Lung (tissue), 12 donors: ENCODE measurements around the gene DCAF8L2. TPM values are rescaled to one million over a fixed set of nuclear protein-coding genes. Genes with fewer than 3 reads are reported as not detected.

Source experiments
- ATAC-seq: fragments of 200-7000 bp; cut with Tn5 transposase; one replicate; pipeline ENCODE4 v1.9.1; 2020; ENCODE audit warnings: moderate number of reproducible peaks; ENCODE audit not compliant: insufficient read depth, low FRiP score
- DNase-seq, 3 donors: peaks; one replicate each; pipeline ENCODE4 v3.0.0-alpha.2; 2013 to 2017
- H3K27ac ChIP-seq, 2 donors: one replicate each; pipeline ENCODE4 v1.5.1; 2013; ENCODE audit warnings: mild to moderate bottlenecking in 2 of 2, moderate library complexity in 2 of 2, control low read depth in 1 of 2, inconsistent platforms in 1 of 2, low read depth in 1 of 2, low read length in 1 of 2
- H3K27me3 ChIP-seq, 3 donors: one replicate each; pipeline ENCODE4 v1.5.1; 2013; ENCODE audit warnings: low read length in 2 of 3; ENCODE audit not compliant: control insufficient read depth in 3 of 3, insufficient read depth in 3 of 3
- H3K36me3 ChIP-seq, 4 donors: one replicate each; pipeline ENCODE4 v1.5.1; 2013; ENCODE audit warnings: low read length in 4 of 4, mild to moderate bottlenecking in 1 of 4, moderate library complexity in 1 of 4; ENCODE audit not compliant: control insufficient read depth in 4 of 4, insufficient read depth in 4 of 4
- H3K4me1 ChIP-seq, 5 donors: one replicate each; pipeline ENCODE4 v1.5.1; 2013; ENCODE audit warnings: low read length in 5 of 5, mild to moderate bottlenecking in 2 of 5, moderate library complexity in 1 of 5; ENCODE audit not compliant: control insufficient read depth in 5 of 5, insufficient read depth in 5 of 5
- H3K4me3 ChIP-seq: one replicate; pipeline ENCODE4 v1.5.1; 2013; ENCODE audit warnings: mild to moderate bottlenecking, control low read depth, moderate library complexity
- H3K9ac ChIP-seq, 2 donors: one replicate each; pipeline ENCODE4 v1.5.1; 2013; ENCODE audit warnings: low read length in 2 of 2, control low read depth in 1 of 2; ENCODE audit not compliant: insufficient read depth in 1 of 2
- H3K9me3 ChIP-seq, 4 donors: one replicate each; pipeline ENCODE4 v1.5.1; 2013; ENCODE audit warnings: low read length in 3 of 4, mild to moderate bottlenecking in 1 of 4, moderate library complexity in 1 of 4; ENCODE audit not compliant: control insufficient read depth in 4 of 4, insufficient read depth in 3 of 4
- CTCF ChIP-seq: IDR thresholded peaks from 2 replicates; pipeline ENCODE4 v1.5.1; 2012; ENCODE audit warnings: mild to moderate bottlenecking; ENCODE audit errors: control extremely low read depth, extremely low read depth
- WGBS, 2 donors: extraction: QIAGEN DNeasy Blood & Tissue Kit; methylation state at CpG; one replicate each; pipeline ENCODE4 v1.1.7; 2013; 5-methylcytosine and 5-hydroxymethylcytosine counted together
- polyA plus RNA-seq, 2 donors: library from polyadenylated mRNA; stranded (reverse); fragments of 200-250 nt; gene quantifications; one replicate each; pipeline ENCODE4 v1.2.1, GENCODE V29; 2013
- total RNA-seq, 2 donors: library from RNA; depleted of rRNA in 1 of 2; stranded (reverse); fragments of >200 nt in 1 of 2; gene quantifications; one replicate each; pipeline ENCODE4 v1.2.1, GENCODE V29; 2014 to 2021
- donor health status: control.
- donor health status: control.
- donor health status: Bipolar disorder and iron deficiency.
- donor health status: healthy.
- donor health status: DM: yes; HTN: yes; CAD: no.

DCAF8L2 gene
- total and polyA plus RNA-seq, 4 donors, result not detected

GRCh38 chrX:27619975-27620374 is 29.8 kb downstream of the DCAF8L2 start:
- no peak for ATAC-seq
- DNase-seq, result peak in 2 of 3 donors; percentile 2 to 16
- H3K27ac ChIP-seq, result no peak overlapping the region
- no peaks in the 10 kb centered on the region for H3K36me3 ChIP-seq
- H3K27me3 ChIP-seq, result peaks cover 0 to 2% (median 0%) of the 10 kb centered on the region in 3 donors
- H3K4me1 ChIP-seq, result no peaks in the 10 kb centered on the region
- H3K4me3 ChIP-seq, result no peak overlapping the region
- H3K9me3 ChIP-seq, result no peaks in the 10 kb centered on the region
- WGBS, 2 donors, result 19 to 47% methylated on average over 2 of the region's 2 CpGs
- TF ChIP-seq CTCF, result no peak
- H3K9ac ChIP-seq, result no peak overlapping the region

DNA sequence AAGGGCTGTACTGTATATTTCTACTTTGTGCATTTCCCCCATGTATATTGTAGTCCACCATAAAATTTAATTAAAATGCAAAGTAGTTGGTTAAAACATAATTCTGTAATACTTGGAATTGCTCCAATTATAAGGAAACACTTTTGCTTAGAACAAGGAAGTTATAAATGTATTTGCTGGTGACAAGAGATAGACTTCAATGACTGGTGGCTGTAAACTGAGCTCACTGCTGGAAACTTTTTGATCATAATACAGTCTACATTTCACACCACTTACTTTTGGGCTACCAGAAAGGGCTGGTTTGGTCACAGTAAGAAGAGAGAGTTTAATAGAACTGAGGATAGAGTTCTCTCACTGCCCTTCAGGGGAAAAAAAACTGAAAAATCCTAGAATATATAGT is 32.7 kb downstream of the DCAF8L2 start:
- Histone ChIP-seq H3K36me3 (no peaks in the 10 kb centered on the region), H3K4me1 (no peaks in the 10 kb centered on the region), H3K9ac (no peak overlapping the region), H3K27me3 (no peaks in the 10 kb centered on the region), H3K27ac (no peak overlapping the region), H3K4me3 (no peak overlapping the region), H3K9me3 (no peaks in the 10 kb centered on the region)
- no peak for TF ChIP-seq CTCF
- ATAC-seq (no peak), DNase-seq (peak in 1 of 3 donors; percentile 1)

- Histone ChIP-seq H3K36me3 (no peaks in the 10 kb centered on the region), H3K27ac (no peak overlapping the region), H3K4me1 (no peaks in the 10 kb centered on the region), H3K27me3 (no peaks in the 10 kb centered on the region), H3K9ac (no peak overlapping the region), H3K9me3 (no peaks in the 10 kb centered on the region), H3K4me3 (no peak overlapping the region)
- DNase-seq (no peak), ATAC-seq (no peak)
- no peak for TF ChIP-seq CTCF
- WGBS, 2 donors, result 76 to 89% methylated on average over 3 of the region's 3 CpGs
These were observed 35.9 kb downstream of the DCAF8L2 start for GRCh38 chrX:27626066-27626465.

DNA sequence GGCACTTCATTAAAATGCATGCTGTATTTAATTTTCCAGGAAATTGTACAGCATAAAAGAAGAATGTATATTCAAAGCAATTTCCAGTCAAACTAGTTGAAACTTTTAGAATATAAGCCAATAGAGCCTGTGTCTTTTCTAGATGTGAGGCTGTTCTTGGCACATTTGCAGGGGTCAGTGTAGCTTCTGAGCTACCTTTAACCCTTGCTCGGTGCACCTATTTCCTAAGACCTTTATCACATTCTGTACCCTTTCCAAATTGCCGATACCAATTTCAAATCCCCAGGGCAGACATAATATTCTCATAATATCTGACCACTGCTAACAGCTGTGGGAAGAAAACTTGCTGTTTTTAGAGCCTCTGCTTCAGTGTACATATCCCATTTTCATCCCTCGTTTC is 43.2 kb downstream of the DCAF8L2 start:
- H3K4me3 ChIP-seq, result no peak overlapping the region
- H3K4me1 ChIP-seq, result no peaks in the 10 kb centered on the region
- H3K27ac ChIP-seq, result no peak overlapping the region
- peaks cover 0 to 5% (median 0%) of the 10 kb centered on the region in 3 donors for H3K27me3 ChIP-seq
- no peak for TF ChIP-seq CTCF
- DNase-seq (no peak), ATAC-seq (no peak)
- no peaks in the 10 kb centered on the region for H3K36me3 ChIP-seq
- H3K9me3 ChIP-seq, result no peaks in the 10 kb centered on the region
- H3K9ac ChIP-seq, result no peak overlapping the region
- 77 to 90% methylated on average over 3 of the region's 3 CpGs for WGBS, 2 donors
